Anterior cingulate cortex (tissue), 58 donors: ENCODE measurements around the gene MUC2.

Source experiments
- DNase-seq, 58 donors: peaks; one replicate each; lab custom pipeline; 2025; lab: John Stamatoyannopoulos, UW

Gene MUC2

GRCh38 chr11:1101318-1102089, 26.8 kb downstream of the MUC2 start:
- DNase-seq, result no peak

DNA sequence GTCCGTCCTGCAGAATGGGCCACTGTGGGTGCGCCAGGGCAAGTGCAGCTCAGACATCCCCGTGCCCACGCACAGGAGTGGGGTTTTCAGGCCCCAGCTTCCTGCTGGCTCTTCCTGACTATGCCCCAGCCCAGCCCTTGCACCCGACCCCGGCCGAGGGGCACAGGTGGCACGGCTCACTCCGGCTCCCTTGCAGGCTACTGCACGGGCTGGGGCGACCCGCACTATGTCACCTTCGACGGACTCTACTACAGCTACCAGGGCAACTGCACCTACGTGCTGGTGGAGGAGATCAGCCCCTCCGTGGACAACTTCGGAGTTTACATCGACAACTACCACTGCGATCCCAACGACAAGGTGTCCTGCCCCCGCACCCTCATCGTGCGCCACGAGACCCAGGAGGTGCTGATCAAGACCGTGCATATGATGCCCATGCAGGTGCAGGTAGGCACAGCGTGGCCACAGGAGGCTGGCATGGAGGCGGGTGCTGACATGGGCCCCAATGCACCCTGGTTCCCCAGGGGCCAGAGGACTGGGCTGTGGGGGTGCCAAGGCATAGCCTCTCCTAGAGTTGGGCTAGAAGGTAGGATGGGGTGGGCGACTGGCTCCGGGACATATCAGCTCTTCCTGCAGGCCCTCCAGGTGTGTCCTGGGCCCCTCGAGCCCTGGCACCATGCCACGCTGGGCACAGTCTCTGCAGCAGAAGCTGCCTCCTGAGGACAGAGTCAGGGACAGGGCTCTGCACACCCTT, 27.7 kb downstream of the MUC2 start:
- no peak for DNase-seq

- no peak for DNase-seq
These were observed 28.3 kb downstream of the MUC2 start for GRCh38 chr11:1102996-1103395.

- no peak for DNase-seq
These were observed 29.0 kb downstream of the MUC2 start for GRCh38 chr11:1103401-1104360.

- no peak for DNase-seq
These were observed 29.9 kb downstream of the MUC2 start for GRCh38 chr11:1104411-1105182.

GRCh38 chr11:1105183-1105565, 30.5 kb downstream of the MUC2 start:
- no peak for DNase-seq

DNA sequence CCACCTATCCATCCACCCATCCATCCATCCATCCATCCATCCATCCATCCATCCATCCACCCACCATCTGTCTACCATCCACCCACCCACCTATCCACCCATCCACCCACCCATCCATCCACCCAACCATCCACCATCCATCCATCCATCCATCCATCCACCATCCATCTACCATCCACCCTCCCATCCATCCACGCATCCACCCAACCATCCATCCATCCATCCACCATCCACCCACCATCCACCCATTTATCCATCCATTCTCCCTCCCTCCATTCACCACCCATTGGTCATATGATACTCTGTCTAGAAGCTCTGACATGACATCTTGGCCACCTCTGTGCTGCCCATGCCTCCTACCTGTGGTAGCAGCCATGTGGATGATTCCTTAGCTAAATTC, 31.7 kb downstream of the MUC2 start:
- no peak for DNase-seq

- DNase-seq, result no peak
These were observed 32.9 kb downstream of the MUC2 start for GRCh38 chr11:1107316-1108245.

DNA sequence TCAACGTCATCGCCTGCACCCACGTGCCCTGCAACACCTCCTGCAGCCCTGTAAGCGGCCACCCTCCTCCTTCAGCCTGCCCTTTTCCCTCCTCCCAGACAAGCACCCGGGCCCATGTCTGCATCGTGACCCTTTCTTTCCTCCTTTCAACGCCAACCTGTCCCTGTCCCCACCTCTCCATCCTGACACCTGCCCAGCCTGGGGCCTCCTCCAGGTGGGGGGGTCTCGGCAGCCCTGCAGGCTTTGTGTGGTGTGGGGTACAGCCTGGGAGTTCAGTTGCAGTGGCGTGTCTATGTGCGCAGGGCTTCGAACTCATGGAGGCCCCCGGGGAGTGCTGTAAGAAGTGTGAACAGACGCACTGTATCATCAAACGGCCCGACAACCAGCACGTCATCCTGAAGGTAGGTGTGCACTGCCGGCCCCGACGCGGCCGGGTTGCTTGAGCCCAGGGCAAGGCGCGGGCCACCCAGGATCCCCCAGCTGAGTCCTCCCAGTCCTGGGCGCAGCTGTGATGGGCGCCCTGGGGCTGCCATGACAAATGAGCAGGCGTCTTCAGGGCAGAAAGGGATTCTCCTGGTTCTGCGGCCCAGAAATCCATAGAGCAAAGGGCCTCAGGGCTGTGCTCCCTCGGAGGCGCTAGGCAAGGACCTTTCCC, 33.7 kb downstream of the MUC2 start:
- no peak for DNase-seq

GRCh38 chr11:1109101-1109917, 34.6 kb downstream of the MUC2 start:
- no peak for DNase-seq

- no peak for DNase-seq
These were observed 35.4 kb downstream of the MUC2 start for GRCh38 chr11:1109918-1110705.

GRCh38 chr11:1111545-1112212, 37.0 kb downstream of the MUC2 start:
- DNase-seq, result no peak

- no peak for DNase-seq
These were observed 37.9 kb downstream of the MUC2 start for GRCh38 chr11:1112351-1113191.

DNA sequence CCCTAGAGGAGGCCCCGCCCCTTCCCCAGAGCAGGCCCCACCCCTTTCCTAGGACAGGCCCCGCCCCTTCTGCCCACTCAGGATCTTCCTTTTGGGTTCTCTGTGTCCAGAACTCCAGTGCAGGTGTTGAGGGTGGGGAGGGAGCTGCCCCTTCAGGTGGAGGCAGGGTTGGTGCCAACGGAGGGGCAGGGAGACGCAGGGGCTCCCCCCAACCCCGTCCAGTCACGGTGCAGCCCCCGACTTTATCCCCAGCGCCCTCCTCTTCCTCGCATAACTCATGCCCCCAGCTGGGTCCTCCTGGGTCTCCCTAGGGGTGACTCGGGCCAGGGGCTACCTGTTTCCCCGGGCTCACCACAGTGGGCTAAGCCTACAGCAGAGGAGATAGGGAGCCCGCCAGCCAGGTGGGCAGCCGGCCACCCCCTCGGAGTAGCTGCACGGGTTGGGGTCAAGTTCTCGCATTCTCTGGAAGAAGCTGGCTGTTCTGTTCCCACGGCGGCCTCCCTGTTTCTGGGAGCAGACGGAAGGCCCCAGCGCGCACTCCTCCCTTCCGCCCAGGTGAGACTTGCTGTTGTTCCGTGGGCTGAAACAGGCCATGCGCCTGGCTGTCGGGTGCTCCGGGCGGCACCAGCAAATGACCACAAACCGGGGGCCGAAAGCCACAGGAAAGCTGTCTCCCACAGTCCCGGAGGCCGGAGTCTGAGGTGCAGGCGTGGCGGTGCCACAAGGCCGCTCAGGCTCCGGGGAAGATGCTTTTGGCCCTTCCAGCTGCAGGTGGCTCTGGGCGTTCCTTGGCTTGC, 38.9 kb downstream of the MUC2 start:
- DNase-seq, result no peak
